DOHH2 (cell line): Measurements from ENCODE around the gene TMEM9B.
"Not testable (repeated sequence)": the region's sequence is repeated elsewhere in the genome, so short reads cannot be mapped to it uniquely, and the experiment has no call there.

Source experiments
- EZH2phosphoT487 ChIP-seq: fragments of 200-600 bp; sonication (generic); IDR thresholded peaks from 2 replicates; pipeline ENCODE4 v1.6.1; 2017; ENCODE audit warnings: borderline replicate concordance, mild to moderate bottlenecking, antibody characterized with exemption, low read length, moderate library complexity, mixed read lengths
- TF ChIP-seq, protein P1 (sequence below): fragments of 200-600 bp; sonication (generic); IDR thresholded peaks from one replicate; pipeline ENCODE4 v1.5.1; 2014; ENCODE audit warnings: antibody characterized with exemption, mild to moderate bottlenecking, low read depth, low read length; ENCODE audit not compliant: poor library complexity, severe bottlenecking

DNA sequence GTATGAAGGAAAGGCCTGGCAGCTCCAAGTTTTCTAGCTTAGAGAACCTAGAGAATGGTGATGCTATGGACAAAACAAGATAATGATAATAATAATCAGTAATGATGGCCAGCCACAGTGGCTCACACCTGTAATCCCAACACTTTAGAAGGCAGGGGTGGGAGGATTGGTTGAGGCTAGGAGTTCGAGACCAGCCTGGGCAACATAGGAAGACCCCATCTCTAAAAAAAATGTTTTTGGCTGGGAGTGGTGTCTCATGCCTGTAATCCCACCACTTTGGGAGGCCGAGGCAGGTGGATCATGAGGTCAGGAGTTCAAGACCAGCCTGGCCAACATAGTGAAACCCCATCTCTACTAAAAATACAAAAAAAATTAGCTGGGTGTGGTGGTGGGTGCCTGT lies 28.5 kb downstream of the TMEM9B start:
- TF ChIP-seq, protein P1, sequence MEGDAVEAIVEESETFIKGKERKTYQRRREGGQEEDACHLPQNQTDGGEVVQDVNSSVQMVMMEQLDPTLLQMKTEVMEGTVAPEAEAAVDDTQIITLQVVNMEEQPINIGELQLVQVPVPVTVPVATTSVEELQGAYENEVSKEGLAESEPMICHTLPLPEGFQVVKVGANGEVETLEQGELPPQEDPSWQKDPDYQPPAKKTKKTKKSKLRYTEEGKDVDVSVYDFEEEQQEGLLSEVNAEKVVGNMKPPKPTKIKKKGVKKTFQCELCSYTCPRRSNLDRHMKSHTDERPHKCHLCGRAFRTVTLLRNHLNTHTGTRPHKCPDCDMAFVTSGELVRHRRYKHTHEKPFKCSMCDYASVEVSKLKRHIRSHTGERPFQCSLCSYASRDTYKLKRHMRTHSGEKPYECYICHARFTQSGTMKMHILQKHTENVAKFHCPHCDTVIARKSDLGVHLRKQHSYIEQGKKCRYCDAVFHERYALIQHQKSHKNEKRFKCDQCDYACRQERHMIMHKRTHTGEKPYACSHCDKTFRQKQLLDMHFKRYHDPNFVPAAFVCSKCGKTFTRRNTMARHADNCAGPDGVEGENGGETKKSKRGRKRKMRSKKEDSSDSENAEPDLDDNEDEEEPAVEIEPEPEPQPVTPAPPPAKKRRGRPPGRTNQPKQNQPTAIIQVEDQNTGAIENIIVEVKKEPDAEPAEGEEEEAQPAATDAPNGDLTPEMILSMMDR = not testable (repeated sequence)
- not testable (repeated sequence) for TF ChIP-seq EZH2phosphoT487
